Activated naive CD4-positive, alpha-beta T cell treated with anti-CD3 and anti-CD28 coated beads, Interleukin-2, amount 50 U/mL, for 16 hours (primary cell): ENCODE measurements around the gene CXorf66.
"Not testable (repeated sequence)": the region's sequence is repeated elsewhere in the genome, so short reads cannot be mapped to it uniquely, and the experiment has no call there.

ENCODE experiments used
- DNase-seq: peaks from one replicate; pipeline ENCODE4 v3.0.0-alpha.2; 2020

Gene CXorf66, protein sequence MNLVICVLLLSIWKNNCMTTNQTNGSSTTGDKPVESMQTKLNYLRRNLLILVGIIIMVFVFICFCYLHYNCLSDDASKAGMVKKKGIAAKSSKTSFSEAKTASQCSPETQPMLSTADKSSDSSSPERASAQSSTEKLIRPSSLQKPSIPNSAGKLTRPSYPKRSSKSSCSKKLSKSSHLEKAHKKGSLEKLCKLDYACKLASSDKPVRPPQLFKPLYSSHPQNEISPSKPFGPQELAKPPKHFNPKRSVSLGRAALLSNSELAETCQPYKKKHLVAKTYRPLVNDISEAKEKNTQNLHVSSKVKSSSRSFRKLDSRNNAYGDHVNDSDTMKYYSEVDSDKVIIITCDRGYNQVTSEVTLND

DNA sequence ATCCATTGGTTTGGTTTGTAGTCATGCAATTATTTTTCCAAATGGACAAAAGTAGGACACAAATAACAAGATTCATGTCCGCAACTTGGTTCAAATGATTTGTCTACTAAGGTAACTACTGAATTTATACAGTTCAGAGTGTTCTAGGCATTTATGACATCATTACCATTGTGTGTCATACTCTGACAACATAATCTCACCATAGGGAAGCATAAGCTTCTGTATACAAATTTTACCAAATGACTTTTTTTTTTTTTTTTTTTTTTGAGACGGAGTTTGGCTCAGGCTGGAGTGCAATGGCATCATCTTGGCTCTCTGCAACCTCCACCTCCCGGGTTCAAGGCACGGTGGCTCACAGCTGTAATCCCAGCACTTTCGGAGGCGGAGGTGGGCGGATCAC is at the start of gene CXorf66:
Gene CXorf66 (minus strand): TSS at position 101 of the 400 bp plus-strand sequence. CDS start 25 bp downstream, at position 76.
- no peak for DNase-seq

DNA sequence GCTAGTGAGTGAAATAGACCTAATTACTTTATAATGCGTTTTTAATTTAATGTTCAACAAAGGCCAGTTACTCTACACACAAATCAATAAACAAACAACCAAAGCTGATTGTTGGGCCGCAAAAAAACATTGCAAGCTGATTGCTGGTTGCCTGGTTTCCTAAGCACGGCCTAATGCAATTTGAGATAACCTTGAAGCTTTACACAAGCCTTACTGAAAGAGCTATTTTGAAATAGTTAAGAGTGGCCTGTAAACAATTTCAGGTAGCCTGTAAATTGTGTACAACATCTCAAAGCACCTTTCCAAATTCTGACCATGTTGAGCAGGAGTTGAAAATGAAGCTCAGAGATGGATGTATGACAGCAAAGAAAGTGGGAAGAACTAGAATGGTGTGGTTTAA is 17.5 kb upstream of the CXorf66 start:
- DNase-seq, result no peak

DNA sequence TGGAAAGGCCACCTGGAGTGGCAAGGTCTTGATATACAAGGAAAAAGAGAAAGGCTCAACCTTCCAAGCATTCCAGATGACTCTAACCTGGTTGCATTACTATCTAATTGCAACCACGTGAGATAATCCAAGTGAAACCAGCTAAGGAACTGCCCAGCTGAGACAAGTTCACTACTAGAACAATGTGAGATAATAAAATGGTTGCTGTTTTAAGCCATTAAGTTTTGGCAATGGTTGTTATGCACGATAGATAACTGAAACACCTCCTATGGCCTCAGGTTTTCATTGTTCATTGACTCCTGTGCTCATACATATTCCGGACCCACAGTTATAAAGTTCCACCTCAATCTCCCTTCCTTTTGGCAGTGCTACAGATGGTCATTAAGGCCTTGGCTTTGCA is 9.2 kb upstream of the CXorf66 start:
- DNase-seq, result no peak

DNA sequence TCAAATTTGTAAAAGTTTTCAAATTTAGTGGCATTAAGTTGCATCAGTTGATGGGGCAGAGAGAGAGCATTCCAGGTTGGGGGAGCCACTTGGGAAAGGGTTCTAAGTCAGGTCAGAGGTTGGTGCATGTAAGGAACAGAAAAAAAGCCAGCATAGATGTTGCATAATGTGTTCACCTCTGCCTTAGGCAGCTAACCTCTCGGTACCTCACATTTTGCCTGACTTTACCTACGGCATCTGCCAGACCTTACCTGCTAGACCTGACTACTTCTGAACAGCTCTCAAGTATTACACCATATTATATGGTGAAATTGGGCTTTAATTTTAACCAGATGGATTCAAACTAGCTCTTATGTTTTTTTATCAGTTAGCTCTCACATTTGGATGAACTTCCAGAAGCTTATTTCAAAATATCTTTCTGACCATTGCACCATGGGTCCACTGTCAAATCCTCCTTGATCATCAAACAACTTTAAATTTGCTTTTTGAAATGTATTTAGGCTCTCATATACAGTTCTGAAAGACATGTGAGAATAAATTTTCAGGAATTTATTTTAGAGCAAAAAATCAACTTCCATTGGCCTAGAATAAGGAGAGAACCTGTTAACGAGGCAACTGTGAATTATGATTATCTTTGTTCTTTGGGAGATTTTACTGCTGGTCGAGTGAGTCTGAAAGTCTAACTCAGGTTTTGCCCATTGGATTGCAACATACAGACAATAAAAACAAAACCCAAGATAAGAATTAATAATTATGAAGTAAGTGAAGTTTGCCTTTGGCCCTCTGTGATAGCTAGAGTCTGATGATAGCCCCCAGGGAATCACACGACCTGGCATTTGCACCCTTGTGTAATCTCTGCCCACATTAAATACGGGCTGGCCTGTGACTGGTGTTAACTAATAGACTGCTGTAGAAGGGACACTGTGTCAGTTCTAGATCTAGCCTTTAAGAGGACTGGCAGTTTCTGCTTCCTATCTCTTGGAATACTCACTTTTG is 7.6 kb upstream of the CXorf66 start:
- no peak for DNase-seq

DNA sequence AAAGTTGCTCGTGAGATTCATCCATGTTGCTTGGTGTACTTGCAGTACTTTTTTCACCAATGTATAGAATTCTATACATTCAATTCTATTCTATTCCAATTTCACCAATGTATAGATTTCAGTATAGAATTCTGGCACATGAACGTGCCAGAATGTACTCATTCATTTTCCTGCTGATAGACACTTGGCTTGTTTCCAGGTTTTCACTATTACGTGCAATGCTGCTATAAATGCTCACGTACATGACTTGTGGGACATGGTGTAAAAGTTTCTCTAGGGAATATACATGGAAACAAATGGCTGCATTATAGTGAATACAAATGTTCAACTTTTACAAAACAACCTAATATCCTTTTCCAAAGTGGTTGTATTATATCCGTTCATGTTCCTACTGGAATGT is 6.8 kb upstream of the CXorf66 start:
- no peak for DNase-seq

DNA sequence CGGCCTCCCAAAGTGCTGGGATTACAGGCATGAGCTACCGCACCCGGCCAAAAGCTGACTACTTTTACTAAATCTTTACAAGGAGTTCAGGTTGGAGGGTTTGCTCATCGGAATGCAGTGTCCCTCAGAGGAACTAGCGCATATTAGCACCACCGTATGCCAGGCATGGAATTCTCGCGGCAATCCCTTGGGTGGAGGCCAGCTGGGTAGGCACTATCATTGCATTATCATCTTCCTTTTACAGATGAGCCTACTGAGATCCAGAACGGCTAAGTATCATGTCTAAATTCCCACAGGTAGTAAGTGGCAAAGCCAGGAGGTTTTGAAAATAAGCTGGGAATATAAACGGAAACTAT is 6.1 kb upstream of the CXorf66 start:
- no peak for DNase-seq

DNA sequence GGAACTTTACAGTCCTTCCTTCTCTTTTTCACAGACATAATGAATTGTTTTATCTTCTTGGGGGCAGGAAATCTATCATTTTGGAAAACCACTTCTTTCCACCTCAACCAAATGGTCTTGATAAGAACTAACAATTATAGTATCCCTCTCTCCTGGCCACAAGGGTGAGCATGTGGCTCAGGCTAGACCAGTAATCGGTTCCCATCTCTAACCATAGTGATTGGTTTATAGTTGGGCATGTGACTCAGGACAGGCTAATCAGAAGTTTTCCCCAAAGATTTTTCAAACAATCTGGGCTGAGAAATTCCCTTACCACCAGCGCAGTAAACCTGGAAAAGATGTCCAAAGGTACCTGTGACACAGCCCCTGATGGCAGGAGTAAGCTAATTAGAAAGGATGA is 4.0 kb upstream of the CXorf66 start:
- no peak for DNase-seq

DNA sequence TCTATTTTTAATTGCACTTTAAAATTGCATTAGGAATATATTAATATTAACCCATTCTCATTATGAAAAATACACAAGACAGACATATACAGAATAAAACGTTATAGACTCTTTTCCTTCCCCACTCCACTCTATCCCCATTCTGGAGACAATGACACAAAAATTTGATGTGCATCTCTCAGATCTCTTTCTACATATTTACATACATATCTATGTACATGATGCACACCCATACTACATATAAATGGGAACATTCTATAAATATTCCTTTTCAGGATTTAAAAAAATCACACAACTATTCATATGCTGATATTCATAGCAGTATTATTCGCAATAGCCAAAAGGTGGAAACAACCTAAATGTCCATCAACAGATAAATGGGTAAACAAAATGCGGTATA is 2.4 kb upstream of the CXorf66 start:
- no peak for DNase-seq

DNA sequence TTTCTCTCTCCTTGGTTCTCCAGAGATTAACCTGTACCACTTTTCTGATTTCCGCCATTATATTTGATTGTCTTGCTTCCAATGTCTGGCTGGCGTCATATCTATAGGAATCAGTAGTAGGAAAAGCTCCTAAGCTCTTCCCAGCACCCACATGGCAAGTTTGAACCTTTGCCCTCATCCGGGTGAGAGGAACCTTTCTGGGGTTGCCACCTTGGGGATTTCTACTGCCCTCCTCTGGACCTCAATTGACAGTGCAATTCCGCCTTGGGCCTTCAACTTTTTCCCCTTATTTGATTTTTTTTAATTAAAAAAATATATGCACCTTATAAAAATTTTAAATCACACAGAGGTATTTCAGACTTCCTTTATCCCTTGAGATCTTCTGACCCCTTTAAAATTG is 2.0 kb upstream of the CXorf66 start:
- DNase-seq, result no peak

DNA sequence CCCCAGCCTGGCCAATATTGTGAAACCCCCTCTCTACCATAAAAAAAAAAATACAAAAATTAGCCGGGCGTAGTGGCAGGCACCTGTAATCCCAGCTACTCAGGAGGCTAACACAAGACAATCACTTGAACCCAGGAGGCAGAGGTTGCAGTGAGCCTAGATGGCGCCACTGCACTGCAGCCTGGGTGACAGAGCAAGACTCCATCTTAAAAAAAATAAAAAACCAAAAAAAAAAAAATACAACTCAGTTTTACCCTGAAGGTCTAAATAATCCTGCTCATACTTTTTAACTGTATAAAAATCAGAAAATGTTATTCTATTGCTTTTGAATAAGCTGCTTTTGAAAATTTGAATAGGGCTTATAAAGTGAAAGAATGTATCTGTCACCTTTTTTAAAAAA is 838 bp upstream of the CXorf66 start:
- DNase-seq, result not testable (repeated sequence)

DNA sequence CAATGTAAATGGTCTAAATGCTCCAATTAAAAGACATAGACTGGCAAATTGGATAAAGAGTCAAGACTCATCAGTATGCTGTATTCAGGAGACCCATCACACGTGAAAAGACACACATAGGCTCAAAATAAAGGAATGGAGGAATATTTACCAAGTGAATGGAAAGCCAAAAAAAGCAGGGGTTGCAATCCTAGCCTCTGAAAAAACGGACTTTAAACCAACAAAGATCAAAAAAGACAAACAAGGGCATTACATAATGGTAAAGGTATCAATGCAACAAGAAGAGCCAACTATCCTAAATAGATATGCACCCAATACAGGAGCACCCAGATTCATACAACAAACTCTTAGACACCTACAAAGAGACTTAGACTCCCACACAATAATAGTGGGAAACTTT is 4.2 kb downstream of the CXorf66 start:
- DNase-seq, result not testable (repeated sequence)

DNA sequence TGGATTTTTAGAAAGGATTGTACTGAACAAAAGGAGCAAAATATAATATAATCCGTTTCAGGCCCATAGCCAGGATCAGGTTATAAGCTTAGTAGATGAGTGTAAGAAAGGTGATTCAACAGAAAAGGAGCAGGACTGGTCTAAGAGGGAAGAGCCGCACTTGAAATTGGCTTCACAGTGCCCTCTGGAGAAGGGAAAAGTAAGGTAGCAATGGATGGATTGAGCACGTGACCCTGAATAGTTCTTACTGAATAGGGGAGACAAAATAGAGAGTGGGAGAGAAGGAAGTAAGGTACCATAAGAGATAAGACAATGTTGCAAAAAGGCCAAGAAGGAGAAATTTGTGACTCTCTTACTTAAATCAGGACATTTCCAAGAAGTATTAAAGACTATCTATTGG is 15.6 kb downstream of the CXorf66 start:
- no peak for DNase-seq

DNA sequence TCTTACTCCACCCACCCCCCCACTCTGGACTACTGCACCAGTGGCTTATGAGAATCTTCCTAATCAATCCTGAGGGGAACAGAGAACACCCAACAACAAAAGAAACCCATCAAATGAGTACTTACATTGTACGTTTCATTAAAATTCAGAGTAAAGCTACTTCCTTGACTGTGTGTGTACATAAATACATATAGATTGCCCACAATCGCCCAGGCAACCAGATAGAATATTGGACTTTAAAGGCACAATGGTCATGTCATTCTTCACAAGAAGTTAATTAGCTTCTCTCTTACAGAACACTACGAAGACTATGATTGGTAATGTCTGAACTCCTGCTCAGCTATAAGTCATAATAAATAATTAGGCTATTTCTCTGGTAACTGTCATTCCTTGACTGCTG is 20.2 kb downstream of the CXorf66 start:
- no peak for DNase-seq

DNA sequence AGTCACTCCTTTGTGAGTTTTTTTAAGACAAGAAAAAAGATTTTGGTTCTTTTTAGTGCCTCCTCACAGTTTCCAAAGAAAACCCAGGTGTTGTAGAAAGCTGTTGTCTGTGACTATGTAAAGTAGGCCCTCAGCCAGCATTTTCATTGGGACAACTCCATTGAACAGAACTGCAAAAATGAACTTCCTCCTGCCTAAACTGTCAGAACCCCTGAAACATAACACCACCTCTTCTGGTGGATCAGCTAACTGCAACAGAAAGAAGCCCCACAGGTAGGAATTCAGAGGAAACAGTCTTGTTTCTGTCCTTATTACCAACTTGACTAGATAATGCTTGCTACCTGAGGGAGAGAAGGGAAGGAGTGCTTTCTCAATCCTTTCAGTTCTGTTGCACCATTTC is 29.1 kb downstream of the CXorf66 start:
- DNase-seq, result no peak

DNA sequence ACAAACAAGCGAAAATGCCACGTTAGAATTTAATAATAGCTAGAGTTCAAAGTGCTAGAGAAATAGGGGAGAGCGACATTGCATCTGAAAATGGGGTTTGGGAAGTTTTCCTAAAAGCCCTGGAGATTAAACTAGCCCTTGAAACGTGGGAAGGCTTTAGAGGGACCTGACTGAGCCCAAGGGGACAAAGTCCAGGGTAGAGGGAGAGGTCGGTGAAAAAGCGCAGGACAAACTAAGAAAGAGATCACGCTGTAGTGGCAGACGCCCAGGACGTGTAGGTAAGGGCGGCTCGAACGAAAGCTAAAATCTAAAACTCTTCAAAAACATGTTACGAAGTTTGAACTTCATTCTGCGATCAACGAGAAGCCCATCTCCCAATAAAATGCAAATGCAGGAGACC is 31.4 kb downstream of the CXorf66 start:
- DNase-seq, result no peak

DNA sequence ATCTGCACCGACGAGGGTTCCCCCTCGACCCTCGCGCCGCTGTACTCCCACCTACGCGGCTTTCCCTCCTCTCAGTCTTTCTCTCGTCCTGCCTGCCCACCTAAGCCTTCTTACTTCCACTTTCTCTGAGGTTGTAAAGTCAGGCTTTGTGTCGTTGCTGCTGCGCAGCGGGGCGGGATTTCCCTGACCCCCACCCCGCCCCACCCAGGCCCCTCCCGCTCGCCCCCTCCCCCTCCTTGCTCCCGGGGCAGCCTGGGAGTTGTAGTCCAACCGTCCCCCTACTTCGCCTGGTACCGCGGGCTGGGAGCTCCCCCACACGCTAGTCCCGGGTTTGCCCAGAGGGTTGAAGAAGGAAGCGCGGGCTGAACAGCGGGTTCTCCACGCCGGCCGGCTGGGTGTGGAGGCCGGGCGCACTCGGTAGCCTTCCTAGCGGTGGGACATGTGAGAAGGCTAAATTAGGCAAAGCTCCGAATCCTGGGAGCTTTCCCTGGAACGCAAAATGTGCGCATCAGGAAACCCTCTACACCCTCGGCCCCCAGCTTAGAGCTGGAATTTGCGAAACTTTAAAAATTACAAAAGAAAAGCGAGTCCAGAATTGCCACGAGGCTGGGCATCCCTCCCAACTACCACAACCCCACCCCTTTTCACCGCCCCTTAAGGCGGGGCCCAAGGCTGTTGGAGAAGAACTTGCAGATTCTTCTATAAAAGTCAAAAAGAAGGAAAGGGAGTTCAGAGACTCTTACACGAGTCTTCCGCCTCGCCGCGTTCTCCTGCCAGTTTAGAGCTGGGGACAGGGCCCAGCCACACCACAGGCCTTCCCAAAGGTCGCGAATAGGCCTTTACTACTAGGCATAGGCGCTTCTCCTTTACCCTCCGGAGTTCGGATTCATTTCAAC is 32.2 kb downstream of the CXorf66 start, which contains the start of gene ATP11C:
Gene ATP11C (minus strand): TSS at position 153 of the 896 bp plus-strand sequence. CDS start 1,011 bp downstream, outside the sequence.
- DNase-seq, result peak; percentile 82

DNA sequence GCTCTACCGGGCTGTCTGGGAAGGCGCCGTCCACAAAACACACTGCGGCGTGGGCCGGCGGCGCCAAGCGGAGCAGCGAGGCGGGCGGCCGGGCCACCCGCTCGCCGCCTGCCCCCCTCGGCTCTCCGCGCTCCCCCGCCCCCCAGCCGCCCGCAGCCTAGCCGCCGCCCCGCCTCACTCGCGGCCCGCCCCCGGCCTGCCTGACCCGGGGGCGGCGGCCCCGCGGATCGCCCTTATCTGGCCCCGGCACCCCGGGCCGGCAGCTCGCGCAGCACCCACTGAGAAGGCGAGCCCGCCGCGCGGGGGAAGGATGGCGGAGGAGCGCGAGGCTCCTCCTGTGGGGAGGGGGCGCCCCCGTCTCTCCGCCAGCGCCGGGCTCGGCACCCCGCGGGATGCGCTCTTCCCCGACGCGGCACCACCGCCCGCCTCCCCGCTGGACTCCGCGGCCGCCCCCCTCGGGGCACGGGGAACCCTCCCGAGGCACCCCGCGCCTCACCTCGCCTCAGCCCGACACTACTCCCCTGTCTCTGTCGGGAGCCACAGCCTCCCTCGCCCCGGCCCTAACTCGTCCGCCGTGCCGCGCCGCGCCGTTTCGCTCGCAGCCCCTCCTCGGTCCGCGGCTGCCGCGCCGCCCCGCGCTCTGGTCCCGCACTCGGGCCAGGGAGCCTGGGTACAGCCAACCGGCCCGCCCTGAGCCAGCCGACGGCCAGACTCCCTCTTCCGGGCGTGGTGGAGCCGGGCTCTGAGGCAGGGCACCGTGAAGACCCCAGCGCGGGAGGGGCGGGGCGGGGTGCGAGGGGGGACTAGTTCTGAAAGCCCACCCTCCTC is 33.0 kb downstream of the CXorf66 start:
- DNase-seq, result peak; percentile 42

DNA sequence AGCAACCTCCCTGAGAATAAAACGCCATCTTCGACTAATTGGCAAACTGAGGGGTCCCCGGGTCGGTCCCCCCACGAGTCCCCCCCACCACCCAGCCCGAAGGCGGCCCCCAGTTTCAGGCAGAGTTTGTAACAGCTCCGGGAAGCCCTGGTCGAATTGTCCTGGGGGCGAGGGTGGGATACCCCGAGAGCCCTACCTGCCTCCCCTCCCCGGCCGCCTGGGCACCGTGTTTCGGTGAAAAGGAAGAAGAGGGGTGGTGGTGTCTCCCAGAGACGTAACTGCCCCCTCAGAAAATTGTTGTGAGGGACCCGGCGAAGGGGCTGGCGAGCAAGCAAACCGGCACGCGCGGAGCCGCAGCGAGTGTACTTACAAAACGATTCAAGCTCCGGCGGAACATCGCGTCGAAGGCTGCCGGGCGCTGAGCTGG is 33.7 kb downstream of the CXorf66 start:
- DNase-seq, result no peak

DNA sequence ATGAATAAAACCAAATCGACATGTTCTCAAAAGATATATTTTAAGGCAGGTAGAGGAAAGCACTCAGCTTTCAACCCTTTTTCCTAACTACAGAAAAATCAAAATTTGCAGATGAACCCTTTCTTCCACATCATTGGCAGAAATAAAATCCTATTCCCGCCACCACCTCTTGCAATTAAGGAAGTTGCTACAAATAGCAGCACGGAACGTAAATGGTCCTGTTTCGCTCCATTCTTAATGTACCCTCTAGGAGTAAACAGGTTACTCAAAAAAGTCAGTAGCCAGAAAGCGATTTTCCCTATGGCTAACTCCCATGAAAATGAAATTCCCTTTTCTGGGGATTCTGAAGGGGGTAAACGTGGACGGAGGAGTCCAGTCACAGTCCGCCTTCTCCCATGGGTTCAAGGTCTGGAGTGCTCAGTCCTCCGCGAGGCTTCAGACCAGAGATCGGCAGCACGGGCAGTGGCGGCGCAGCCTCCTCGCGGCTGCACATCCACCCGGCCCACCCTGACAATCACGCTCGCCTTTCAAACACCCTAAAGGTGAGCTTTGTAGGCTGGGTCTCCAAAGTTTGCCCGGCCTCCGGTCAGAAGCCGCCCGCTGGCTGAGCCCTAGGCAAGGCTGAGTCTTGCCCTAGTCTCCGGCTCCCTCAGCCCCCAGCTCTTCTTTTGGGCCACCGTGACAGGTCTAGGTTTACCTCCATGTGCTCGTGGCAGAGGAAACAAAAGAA is 34.2 kb downstream of the CXorf66 start:
- peak; percentile 21 for DNase-seq

DNA sequence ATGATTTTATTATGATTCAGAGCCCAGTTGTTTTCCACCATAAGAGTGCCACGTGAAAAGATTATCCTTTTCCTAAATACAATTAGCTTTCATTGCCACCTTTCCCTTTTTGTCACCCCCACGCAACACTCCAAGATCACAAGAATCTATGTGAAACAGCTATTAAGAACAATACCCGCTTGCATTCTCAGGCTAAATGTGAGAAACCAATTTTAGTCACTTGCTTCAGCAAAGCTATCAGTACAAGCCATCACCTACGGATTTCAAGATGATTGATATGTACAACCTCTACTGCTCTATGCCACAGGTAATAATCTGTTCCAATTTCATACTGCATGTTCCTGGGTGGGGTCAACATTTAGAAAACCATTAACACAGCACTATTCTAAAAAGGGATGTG is 34.9 kb downstream of the CXorf66 start:
- DNase-seq, result no peak

DNA sequence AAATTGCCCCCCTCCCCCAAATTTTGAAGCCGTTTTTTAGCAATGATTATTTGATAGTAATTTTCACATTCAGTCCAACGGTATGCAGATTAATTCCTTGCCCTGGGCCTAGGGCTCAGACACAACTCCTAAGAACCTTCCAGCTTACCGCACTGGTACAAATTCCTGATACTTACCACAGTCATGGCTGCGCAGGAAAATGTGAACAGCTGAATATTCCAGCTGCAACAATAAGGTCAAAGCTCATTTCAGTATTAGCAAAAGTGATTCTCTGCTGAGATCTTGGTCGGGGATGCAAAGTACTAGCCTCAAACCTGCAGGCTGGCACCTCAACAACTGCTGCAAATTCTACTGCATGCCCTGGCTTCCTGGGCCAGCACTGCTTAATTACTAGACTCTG is 35.4 kb downstream of the CXorf66 start:
- no peak for DNase-seq
